Measurements from ENCODE around the gene GNA12.
"Not testable (repeated sequence)": the region's sequence is repeated elsewhere in the genome, so short reads cannot be mapped to it uniquely, and the experiment has no call there.

DNA sequence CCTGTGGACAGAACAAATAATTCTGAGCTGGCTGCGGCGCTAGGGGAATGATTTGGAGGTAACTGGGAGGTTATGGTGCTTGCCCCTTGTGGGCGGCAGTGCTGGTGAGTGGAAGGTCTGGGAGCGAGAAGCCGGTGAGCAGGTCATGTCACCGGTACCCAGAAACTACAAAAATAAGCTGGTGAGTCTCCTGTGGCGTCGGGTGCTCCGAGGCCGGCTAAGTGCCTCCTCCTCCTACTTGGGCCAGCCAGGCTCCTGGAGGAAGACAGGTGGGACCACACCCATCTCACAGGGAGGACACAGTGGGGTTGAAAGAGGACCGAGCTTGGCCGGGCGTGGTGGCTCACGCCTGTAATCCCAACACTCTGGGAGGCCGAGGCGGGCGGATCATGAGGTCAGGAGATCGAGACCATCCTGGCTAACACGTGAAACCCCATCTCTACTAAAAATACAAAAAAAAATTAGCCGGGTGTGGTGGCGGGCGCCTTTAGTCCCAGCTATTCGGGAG is 152.1 kb downstream of the GNA12 start:
- TF ChIP-seq, protein P1, sequence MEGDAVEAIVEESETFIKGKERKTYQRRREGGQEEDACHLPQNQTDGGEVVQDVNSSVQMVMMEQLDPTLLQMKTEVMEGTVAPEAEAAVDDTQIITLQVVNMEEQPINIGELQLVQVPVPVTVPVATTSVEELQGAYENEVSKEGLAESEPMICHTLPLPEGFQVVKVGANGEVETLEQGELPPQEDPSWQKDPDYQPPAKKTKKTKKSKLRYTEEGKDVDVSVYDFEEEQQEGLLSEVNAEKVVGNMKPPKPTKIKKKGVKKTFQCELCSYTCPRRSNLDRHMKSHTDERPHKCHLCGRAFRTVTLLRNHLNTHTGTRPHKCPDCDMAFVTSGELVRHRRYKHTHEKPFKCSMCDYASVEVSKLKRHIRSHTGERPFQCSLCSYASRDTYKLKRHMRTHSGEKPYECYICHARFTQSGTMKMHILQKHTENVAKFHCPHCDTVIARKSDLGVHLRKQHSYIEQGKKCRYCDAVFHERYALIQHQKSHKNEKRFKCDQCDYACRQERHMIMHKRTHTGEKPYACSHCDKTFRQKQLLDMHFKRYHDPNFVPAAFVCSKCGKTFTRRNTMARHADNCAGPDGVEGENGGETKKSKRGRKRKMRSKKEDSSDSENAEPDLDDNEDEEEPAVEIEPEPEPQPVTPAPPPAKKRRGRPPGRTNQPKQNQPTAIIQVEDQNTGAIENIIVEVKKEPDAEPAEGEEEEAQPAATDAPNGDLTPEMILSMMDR (IDR thresholded peaks at IDR 0.05; ENCODE audit: low read depth, low read length, poor library complexity, severe bottlenecking): not testable (repeated sequence)
- TF ChIP-seq EZH2phosphoT487 (IDR thresholded peaks at IDR 0.05; ENCODE audit: borderline replicate concordance, low read length): not testable (repeated sequence)
